Osteocyte (in vitro differentiated cells): ENCODE data around the gene OSBPL3. TPM values are rescaled to one million over a fixed set of nuclear protein-coding genes. Genes with fewer than 3 reads are reported as not detected.

ENCODE experiments used
- DNase-seq: peaks from one replicate; pipeline ENCODE4 v3.0.0; 2021; ENCODE audit warnings: mixed read lengths; ENCODE audit not compliant: unreplicated experiment; ENCODE audit errors: extremely low spot score
- H3K27ac Mint-ChIP-seq: one replicate; pipeline ENCODE4 v1.8.0; 2021; ENCODE audit warnings: mild to moderate bottlenecking, mixed read lengths; ENCODE audit not compliant: unreplicated experiment
- H3K27me3 Mint-ChIP-seq: one replicate; pipeline ENCODE4 v1.8.0; 2021; ENCODE audit warnings: mixed read lengths; ENCODE audit not compliant: unreplicated experiment
- H3K36me3 Mint-ChIP-seq: one replicate; pipeline ENCODE4 v1.8.0; 2021; ENCODE audit warnings: mixed read lengths; ENCODE audit not compliant: unreplicated experiment
- H3K4me1 Mint-ChIP-seq: one replicate; pipeline ENCODE4 v1.8.0; 2021; ENCODE audit warnings: mixed read lengths; ENCODE audit not compliant: unreplicated experiment
- H3K4me3 Mint-ChIP-seq: one replicate; pipeline ENCODE4 v1.8.0; 2021; ENCODE audit warnings: mild to moderate bottlenecking, moderate library complexity, mixed read lengths; ENCODE audit not compliant: unreplicated experiment
- H3K9me3 Mint-ChIP-seq: one replicate; pipeline ENCODE4 v1.8.0; 2021; ENCODE audit warnings: mixed read lengths; ENCODE audit not compliant: unreplicated experiment
- CTCF ChIP-seq: fragments of 200-600 bp; sonication (generic); IDR thresholded peaks from 2 replicates; pipeline ENCODE4 v1.5.0; 2021; ENCODE audit warnings: antibody characterized with exemption, mild to moderate bottlenecking, moderate library complexity
- total RNA-seq: library from RNA; stranded (reverse); gene quantifications from 2 replicates; pipeline ENCODE4 v1.2.1, GENCODE V29; 2021

Gene OSBPL3
- total RNA-seq, 1 donor from 2014 or later = 8.0 TPM

GRCh38 chr7:24857623-24858022, 122.4 kb downstream of the OSBPL3 start:
- Mint-ChIP-seq H3K27me3 (no peaks in the 10 kb centered on the region), H3K36me3 (no peaks in the 10 kb centered on the region), H3K4me1 (no peaks in the 10 kb centered on the region), H3K9me3 (no peaks in the 10 kb centered on the region), H3K4me3 (no peak overlapping the region), H3K27ac (no peak overlapping the region)
- DNase-seq = no peak
- TF ChIP-seq CTCF = no peak

- Mint-ChIP-seq H3K36me3 (no peaks in the 10 kb centered on the region), H3K4me3 (no peak overlapping the region), H3K27ac (no peak overlapping the region), H3K27me3 (no peaks in the 10 kb centered on the region), H3K4me1 (peaks cover 1% of the 10 kb centered on the region), H3K9me3 (no peaks in the 10 kb centered on the region)
- DNase-seq = no peak
- no peak for TF ChIP-seq CTCF
Measured at GRCh38 chr7:24854866-24855265, 125.1 kb downstream of the OSBPL3 start.

GRCh38 chr7:24851786-24852185, 128.2 kb downstream of the OSBPL3 start:
- Mint-ChIP-seq H3K36me3 (no peaks in the 10 kb centered on the region), H3K4me1 (peaks cover 1% of the 10 kb centered on the region), H3K27me3 (no peaks in the 10 kb centered on the region), H3K9me3 (no peaks in the 10 kb centered on the region), H3K4me3 (no peak overlapping the region), H3K27ac (no peak overlapping the region)
- no peak for TF ChIP-seq CTCF
- no peak for DNase-seq

GRCh38 chr7:24848878-24849277, 131.1 kb downstream of the OSBPL3 start:
- no peak overlapping the region for H3K4me3 Mint-ChIP-seq
- TF ChIP-seq CTCF = no peak
- H3K27ac Mint-ChIP-seq = no peak overlapping the region
- H3K36me3 Mint-ChIP-seq = no peaks in the 10 kb centered on the region
- peaks cover 1% of the 10 kb centered on the region for H3K4me1 Mint-ChIP-seq
- H3K9me3 Mint-ChIP-seq = no peaks in the 10 kb centered on the region
- DNase-seq = no peak
- H3K27me3 Mint-ChIP-seq = no peaks in the 10 kb centered on the region

GRCh38 chr7:24847754-24848153, 132.2 kb downstream of the OSBPL3 start:
- Mint-ChIP-seq H3K4me3 (no peak overlapping the region), H3K27me3 (no peaks in the 10 kb centered on the region), H3K36me3 (no peaks in the 10 kb centered on the region), H3K27ac (no peak overlapping the region), H3K4me1 (peaks cover 1% of the 10 kb centered on the region), H3K9me3 (no peaks in the 10 kb centered on the region)
- TF ChIP-seq CTCF = no peak
- no peak for DNase-seq
